HepG2 (cell line): ENCODE results near the gene RAB20.

Experiments
- ATAD3A ChIP-seq: sonication (generic); formaldehyde crosslinking; IDR thresholded peaks from 2 replicates; pipeline ENCODE4 v1.4.0; 2020; ENCODE audit warnings: missing genetic modification reagents
- SAFB2 ChIP-seq: sonication (generic); formaldehyde crosslinking; IDR thresholded peaks from 2 replicates; pipeline ENCODE4 v1.5.1; 2020; ENCODE audit warnings: missing genetic modification reagents, low read depth, mild to moderate bottlenecking, borderline replicate concordance
- TCF7L2 ChIP-seq: IDR thresholded peaks from 2 replicates; pipeline ENCODE4 v1.6.1; 2011; ENCODE audit warnings: mild to moderate bottlenecking, low read depth, low read length, moderate library complexity
- TGIF2 ChIP-seq: IDR thresholded peaks from 2 replicates; pipeline ENCODE4 v1.6.1; 2016; ENCODE audit warnings: control low read depth, missing compliant biosample characterization
- YEATS2 ChIP-seq: sonication (generic); formaldehyde crosslinking; IDR thresholded peaks from 2 replicates; pipeline ENCODE4 v1.4.0; 2020; ENCODE audit warnings: missing genetic modification reagents, borderline replicate concordance
- ZMYM4 ChIP-seq: sonication (generic); formaldehyde crosslinking; IDR thresholded peaks from 2 replicates; pipeline ENCODE4 v1.8.1; 2023; ENCODE audit warnings: mild to moderate bottlenecking, missing genetic modification reagents
- ZNF878 ChIP-seq: sonication (generic); formaldehyde crosslinking; IDR thresholded peaks from 2 replicates; pipeline ENCODE4 v1.8.1; 2023; ENCODE audit warnings: mild to moderate bottlenecking, missing genetic modification reagents, moderate library complexity
- ZSCAN29 ChIP-seq: sonication (generic); formaldehyde crosslinking; conservative IDR thresholded peaks from 2 replicates; pipeline ENCODE4 v1.4.0; 2020; ENCODE audit warnings: mild to moderate bottlenecking, missing genetic modification reagents
- TF ChIP-seq, protein P1 (sequence below): sonication (generic); formaldehyde crosslinking; IDR thresholded peaks from 2 replicates; pipeline ENCODE4 v1.5.0; 2020; ENCODE audit warnings: mild to moderate bottlenecking, missing genetic modification reagents, moderate library complexity
- TF ChIP-seq, protein P2 (sequence below): sonication (generic); formaldehyde crosslinking; IDR thresholded peaks from 2 replicates; pipeline ENCODE4 v1.5.0; 2020; ENCODE audit warnings: mild to moderate bottlenecking, missing genetic modification reagents
- TF ChIP-seq, protein P3 (sequence below): sonication (generic); formaldehyde crosslinking; IDR thresholded peaks from 2 replicates; pipeline ENCODE4 v1.5.1; 2020; ENCODE audit warnings: mild to moderate bottlenecking, missing genetic modification reagents, borderline replicate concordance

DNA sequence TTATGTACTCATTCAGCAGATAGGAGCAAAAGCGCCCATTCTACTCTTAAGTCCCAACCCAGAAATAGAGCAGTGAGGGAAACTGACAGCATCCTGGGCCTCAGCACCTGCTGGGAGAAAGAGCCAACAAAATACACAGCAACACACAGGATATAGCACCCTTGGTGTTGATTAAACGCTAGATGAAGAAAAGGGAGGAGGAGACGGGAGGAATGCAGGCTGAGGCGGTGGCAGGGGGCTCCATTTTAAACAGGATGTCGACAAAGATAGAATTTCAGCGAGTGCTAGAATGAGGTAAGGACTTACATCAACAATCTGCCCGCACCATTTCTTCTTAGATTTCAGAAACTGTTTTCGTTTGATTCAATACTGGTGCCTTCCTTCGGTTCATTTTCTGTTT, 4.6 kb upstream of the RAB20 start:
- no peak for TF ChIP-seq SAFB2 (CRISPR knock-in tag)
- TF ChIP-seq, protein P1, sequence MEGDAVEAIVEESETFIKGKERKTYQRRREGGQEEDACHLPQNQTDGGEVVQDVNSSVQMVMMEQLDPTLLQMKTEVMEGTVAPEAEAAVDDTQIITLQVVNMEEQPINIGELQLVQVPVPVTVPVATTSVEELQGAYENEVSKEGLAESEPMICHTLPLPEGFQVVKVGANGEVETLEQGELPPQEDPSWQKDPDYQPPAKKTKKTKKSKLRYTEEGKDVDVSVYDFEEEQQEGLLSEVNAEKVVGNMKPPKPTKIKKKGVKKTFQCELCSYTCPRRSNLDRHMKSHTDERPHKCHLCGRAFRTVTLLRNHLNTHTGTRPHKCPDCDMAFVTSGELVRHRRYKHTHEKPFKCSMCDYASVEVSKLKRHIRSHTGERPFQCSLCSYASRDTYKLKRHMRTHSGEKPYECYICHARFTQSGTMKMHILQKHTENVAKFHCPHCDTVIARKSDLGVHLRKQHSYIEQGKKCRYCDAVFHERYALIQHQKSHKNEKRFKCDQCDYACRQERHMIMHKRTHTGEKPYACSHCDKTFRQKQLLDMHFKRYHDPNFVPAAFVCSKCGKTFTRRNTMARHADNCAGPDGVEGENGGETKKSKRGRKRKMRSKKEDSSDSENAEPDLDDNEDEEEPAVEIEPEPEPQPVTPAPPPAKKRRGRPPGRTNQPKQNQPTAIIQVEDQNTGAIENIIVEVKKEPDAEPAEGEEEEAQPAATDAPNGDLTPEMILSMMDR (CRISPR knock-in tag) = no peak
- no peak for TF ChIP-seq ZSCAN29
- TF ChIP-seq YEATS2 = no peak
- TF ChIP-seq, protein P2, sequence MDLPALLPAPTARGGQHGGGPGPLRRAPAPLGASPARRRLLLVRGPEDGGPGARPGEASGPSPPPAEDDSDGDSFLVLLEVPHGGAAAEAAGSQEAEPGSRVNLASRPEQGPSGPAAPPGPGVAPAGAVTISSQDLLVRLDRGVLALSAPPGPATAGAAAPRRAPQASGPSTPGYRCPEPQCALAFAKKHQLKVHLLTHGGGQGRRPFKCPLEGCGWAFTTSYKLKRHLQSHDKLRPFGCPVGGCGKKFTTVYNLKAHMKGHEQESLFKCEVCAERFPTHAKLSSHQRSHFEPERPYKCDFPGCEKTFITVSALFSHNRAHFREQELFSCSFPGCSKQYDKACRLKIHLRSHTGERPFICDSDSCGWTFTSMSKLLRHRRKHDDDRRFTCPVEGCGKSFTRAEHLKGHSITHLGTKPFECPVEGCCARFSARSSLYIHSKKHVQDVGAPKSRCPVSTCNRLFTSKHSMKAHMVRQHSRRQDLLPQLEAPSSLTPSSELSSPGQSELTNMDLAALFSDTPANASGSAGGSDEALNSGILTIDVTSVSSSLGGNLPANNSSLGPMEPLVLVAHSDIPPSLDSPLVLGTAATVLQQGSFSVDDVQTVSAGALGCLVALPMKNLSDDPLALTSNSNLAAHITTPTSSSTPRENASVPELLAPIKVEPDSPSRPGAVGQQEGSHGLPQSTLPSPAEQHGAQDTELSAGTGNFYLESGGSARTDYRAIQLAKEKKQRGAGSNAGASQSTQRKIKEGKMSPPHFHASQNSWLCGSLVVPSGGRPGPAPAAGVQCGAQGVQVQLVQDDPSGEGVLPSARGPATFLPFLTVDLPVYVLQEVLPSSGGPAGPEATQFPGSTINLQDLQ (CRISPR knock-in tag) = no peak
- no peak for TF ChIP-seq TGIF2
- TF ChIP-seq ATAD3A = no peak
- no peak for TF ChIP-seq ZMYM4 (CRISPR knock-in tag)
- no peak for TF ChIP-seq TCF7L2
- TF ChIP-seq, protein P3, sequence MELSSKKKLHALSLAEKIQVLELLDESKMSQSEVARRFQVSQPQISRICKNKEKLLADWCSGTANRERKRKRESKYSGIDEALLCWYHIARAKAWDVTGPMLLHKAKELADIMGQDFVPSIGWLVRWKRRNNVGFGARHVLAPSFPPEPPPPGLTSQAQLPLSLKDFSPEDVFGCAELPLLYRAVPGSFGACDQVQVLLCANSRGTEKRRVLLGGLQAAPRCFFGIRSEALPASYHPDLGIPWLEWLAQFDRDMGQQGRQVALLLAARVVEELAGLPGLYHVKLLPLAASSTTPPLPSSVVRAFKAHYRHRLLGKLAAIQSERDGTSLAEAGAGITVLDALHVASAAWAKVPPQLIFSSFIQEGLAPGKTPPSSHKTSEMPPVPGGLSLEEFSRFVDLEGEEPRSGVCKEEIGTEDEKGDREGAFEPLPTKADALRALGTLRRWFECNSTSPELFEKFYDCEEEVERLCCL (CRISPR knock-in tag) = no peak
- TF ChIP-seq ZNF878 (CRISPR knock-in tag) = no peak
